ENCODE measurements around the gene LHX4.

GRCh38 chr1:180182643-180183311 is 47.3 kb upstream of the LHX4 start:
- TF ChIP-seq CTCF (conservative IDR thresholded peaks at IDR 0.05; ENCODE audit: low read depth, low read length) (no peak), ELK1 (IDR thresholded peaks at IDR 0.05; ENCODE audit: borderline replicate concordance, low read depth, low read length) (no peak), USF2 (IDR thresholded peaks at IDR 0.05; ENCODE audit: low read depth, low read length) (no peak), CEBPB (IDR thresholded peaks at IDR 0.05; ENCODE audit: low read depth, low read length) (no peak)

Measured in IMR-90 (cell line).